ENCODE measurements around the gene RTN4IP1. TPM values are rescaled to one million over a fixed set of nuclear protein-coding genes. Genes with fewer than 3 reads are reported as not detected.

Gene RTN4IP1
- total and polyA plus RNA-seq, 2 of the 13 experiments (the other 11 are each of a cell fraction or from before 2014, with no cell fraction given) = 5.5 to 17.2 TPM

GRCh38 chr6:106634565-106634964, 5.3 kb upstream of the RTN4IP1 start:
- no peaks in the 10 kb centered on the region for H4K20me1 ChIP-seq (ENCODE audit: insufficient read depth, low read length)
- FAIRE-seq (no peak), DNase-seq (ENCODE audit: low spot score) (no peak), ATAC-seq (no peak)
- no peak overlapping the region for H3K4me2 ChIP-seq (ENCODE audit: low read depth, low read length)
- no peak overlapping the region for H3K4me3 ChIP-seq (replicated peaks in 1 of 3; ENCODE audit: insufficient read depth in 1 of 3, low read depth in 2 of 3, low read length in 3 of 3)
- CTCF ChIA-PET (ENCODE audit: low intra/inter-chr PET ratio, low total read pairs) = no interaction called here
- intact Hi-C loops (cut with micrococcal nuclease; ENCODE audit: unreplicated experiment) = loop anchor here (10.0 kb wide), 1 partner anchor 160 kb away; no protein-coding TSS in a partner anchor
- in situ Hi-C loops (cut with HindIII; ENCODE audit: extremely low pct_ligation_motif_present, low pct_unique_long_range_greater_than_20kb) = no loop called here
- H3K36me3 ChIP-seq (replicated peaks in 1 of 2; ENCODE audit: control insufficient read depth in 1 of 2, insufficient read depth in 2 of 2, low read length in 2 of 2) = no peaks in the 10 kb centered on the region
- H3K9me3 ChIP-seq (ENCODE audit: low read length) = no peaks in the 10 kb centered on the region
- H2AFZ ChIP-seq (ENCODE audit: low read length) = no peak overlapping the region
- H3K27me3 ChIP-seq (ENCODE audit: control insufficient read depth in 1 of 2, insufficient read depth in 2 of 2, low read length in 2 of 2) = peaks cover 0 to 2% of the 10 kb centered on the region in 2 experiments; a peak in 1 of 5 replicates
- no peak overlapping the region for H3K9ac ChIP-seq (ENCODE audit: insufficient read depth, low read depth, low read length)
- H3K79me2 ChIP-seq (ENCODE audit: insufficient read depth, low read length) = peaks cover 72% of the 10 kb centered on the region
- no TSS peak for BruUV-seq (replicated peaks)
- 97% methylated on average over 5 of the region's 5 CpGs for WGBS (ENCODE audit: low lambda C conversion rate)
- H3K27ac ChIP-seq (ENCODE audit: extremely low read length, insufficient read depth, low read length) = no peak overlapping the region
- POLR2A ChIA-PET = no interaction called here
- peaks cover 19% of the 10 kb centered on the region for H3K4me1 ChIP-seq (ENCODE audit: insufficient read depth, low read length)
- TF ChIP-seq ZNF770 (CRISPR knock-in tag; IDR thresholded peaks at IDR 0.05) (peak; percentile 59), TOPORS (CRISPR knock-in tag; IDR thresholded peaks at IDR 0.05) (no peak)

DNA sequence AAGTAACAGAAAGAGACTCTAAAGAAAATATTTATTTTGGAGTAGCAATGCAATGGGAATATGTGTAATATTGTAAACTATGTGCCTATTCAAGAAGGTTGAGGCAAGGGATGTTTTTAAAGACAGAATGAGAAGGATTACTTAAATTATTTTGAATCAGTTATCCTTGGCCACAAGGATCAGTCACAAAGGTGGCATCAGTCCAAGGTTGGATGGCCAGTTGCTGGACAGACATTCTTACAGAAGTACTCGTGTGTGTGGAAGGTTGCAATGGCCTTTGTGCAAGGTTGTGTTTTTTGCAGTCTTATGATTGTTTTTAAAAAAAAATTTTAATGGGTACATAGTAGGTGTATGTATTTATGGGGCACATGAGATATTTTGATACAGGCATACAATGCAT, 2.0 kb upstream of the RTN4IP1 start:
- WGBS (ENCODE audit: low lambda C conversion rate) = 88% methylated on average over 1 of the region's 1 CpG
- ATAC-seq = no peak
- Histone ChIP-seq H4K20me1 (ENCODE audit: insufficient read depth, low read length) (no peaks in the 10 kb centered on the region), H3K36me3 (replicated peaks in 1 of 2; ENCODE audit: control insufficient read depth in 1 of 2, insufficient read depth in 2 of 2, low read length in 2 of 2) (no peaks in the 10 kb centered on the region), H3K9me3 (ENCODE audit: low read length) (no peaks in the 10 kb centered on the region), H3K4me2 (ENCODE audit: low read depth, low read length) (no peak overlapping the region), H2AFZ (ENCODE audit: low read length) (no peak overlapping the region), H3K4me1 (ENCODE audit: insufficient read depth, low read length) (peaks cover 28% of the 10 kb centered on the region), H3K27me3 (ENCODE audit: control insufficient read depth in 1 of 2, insufficient read depth in 2 of 2, low read length in 2 of 2) (peaks cover 0 to 2% of the 10 kb centered on the region in 2 experiments; a peak in 1 of 5 replicates), H3K79me2 (ENCODE audit: insufficient read depth, low read length) (peaks cover 62% of the 10 kb centered on the region), H3K4me3 (replicated peaks in 1 of 3; ENCODE audit: insufficient read depth in 1 of 3, low read depth in 2 of 3, low read length in 3 of 3) (no peak overlapping the region), H3K27ac (ENCODE audit: extremely low read length, insufficient read depth, low read length) (no peak overlapping the region), H3K9ac (ENCODE audit: insufficient read depth, low read depth, low read length) (no peak overlapping the region)
- FAIRE-seq = no peak
- in situ Hi-C loops (cut with HindIII; ENCODE audit: extremely low pct_ligation_motif_present, low pct_unique_long_range_greater_than_20kb) = no loop called here
- no peak for DNase-seq (ENCODE audit: low spot score)
- BruUV-seq (replicated peaks) = no TSS peak
- POLR2A ChIA-PET = no interaction called here
- CTCF ChIA-PET (ENCODE audit: low intra/inter-chr PET ratio, low total read pairs) = no interaction called here
- intact Hi-C loops (cut with micrococcal nuclease; ENCODE audit: unreplicated experiment) = loop anchor here (10.0 kb wide), 1 partner anchor 163 kb away; no protein-coding TSS in a partner anchor
- TF ChIP-seq ZNF619 (CRISPR knock-in tag; IDR thresholded peaks at IDR 0.05) (no peak), ZMAT5 (CRISPR knock-in tag; IDR thresholded peaks at IDR 0.05; ENCODE audit: borderline replicate concordance, low read depth) (no peak), ZNF34 (CRISPR knock-in tag; IDR thresholded peaks at IDR 0.05; ENCODE audit: borderline replicate concordance) (no peak), ZFP1 (CRISPR knock-in tag; IDR thresholded peaks at IDR 0.05) (no peak), ATF4 (CRISPR knock-in tag; IDR thresholded peaks at IDR 0.05) (no peak), ZNF446 (CRISPR knock-in tag; IDR thresholded peaks at IDR 0.05) (no peak), ZNF124 (CRISPR knock-in tag; IDR thresholded peaks at IDR 0.05) (no peak)
- TF ChIP-seq, protein P1, sequence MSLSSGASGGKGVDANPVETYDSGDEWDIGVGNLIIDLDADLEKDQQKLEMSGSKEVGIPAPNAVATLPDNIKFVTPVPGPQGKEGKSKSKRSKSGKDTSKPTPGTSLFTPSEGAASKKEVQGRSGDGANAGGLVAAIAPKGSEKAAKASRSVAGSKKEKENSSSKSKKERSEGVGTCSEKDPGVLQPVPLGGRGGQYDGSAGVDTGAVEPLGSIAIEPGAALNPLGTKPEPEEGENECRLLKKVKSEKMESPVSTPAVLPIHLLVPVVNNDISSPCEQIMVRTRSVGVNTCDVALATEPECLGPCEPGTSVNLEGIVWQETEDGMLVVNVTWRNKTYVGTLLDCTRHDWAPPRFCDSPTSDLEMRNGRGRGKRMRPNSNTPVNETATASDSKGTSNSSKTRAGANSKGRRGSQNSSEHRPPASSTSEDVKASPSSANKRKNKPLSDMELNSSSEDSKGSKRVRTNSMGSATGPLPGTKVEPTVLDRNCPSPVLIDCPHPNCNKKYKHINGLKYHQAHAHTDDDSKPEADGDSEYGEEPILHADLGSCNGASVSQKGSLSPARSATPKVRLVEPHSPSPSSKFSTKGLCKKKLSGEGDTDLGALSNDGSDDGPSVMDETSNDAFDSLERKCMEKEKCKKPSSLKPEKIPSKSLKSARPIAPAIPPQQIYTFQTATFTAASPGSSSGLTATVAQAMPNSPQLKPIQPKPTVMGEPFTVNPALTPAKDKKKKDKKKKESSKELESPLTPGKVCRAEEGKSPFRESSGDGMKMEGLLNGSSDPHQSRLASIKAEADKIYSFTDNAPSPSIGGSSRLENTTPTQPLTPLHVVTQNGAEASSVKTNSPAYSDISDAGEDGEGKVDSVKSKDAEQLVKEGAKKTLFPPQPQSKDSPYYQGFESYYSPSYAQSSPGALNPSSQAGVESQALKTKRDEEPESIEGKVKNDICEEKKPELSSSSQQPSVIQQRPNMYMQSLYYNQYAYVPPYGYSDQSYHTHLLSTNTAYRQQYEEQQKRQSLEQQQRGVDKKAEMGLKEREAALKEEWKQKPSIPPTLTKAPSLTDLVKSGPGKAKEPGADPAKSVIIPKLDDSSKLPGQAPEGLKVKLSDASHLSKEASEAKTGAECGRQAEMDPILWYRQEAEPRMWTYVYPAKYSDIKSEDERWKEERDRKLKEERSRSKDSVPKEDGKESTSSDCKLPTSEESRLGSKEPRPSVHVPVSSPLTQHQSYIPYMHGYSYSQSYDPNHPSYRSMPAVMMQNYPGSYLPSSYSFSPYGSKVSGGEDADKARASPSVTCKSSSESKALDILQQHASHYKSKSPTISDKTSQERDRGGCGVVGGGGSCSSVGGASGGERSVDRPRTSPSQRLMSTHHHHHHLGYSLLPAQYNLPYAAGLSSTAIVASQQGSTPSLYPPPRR (CRISPR knock-in tag; IDR thresholded peaks at IDR 0.05; ENCODE audit: borderline replicate concordance) = no peak

All from HepG2 (cell line).